CD14-positive monocyte (primary cell): ENCODE data around the gene MCMBP. TPM values are rescaled to one million over a fixed set of nuclear protein-coding genes. Genes with fewer than 3 reads are reported as not detected.

Experiments used
- DNase-seq, 3 donors: peaks; one replicate each; pipeline ENCODE4 v3.0.0-alpha.2; 2011 to 2022
- H2AFZ ChIP-seq: 2 replicates; pipeline ENCODE4 v1.6.0; 2012; ENCODE audit warnings: mild to moderate bottlenecking, low read depth, low read length, inconsistent platforms; ENCODE audit not compliant: insufficient read depth, poor library complexity, severe bottlenecking
- H3K27ac ChIP-seq, 2 donors: 1 replicate in 1 of 2; 2 replicates in 1 of 2; pipeline ENCODE4 v1.5.1; 2012 to 2013; ENCODE audit warnings: low read length in 2 of 2, control low read depth in 1 of 2, inconsistent platforms in 1 of 2, low read depth in 1 of 2, mild to moderate bottlenecking in 1 of 2
- H3K27me3 ChIP-seq, 2 donors: one replicate each; pipeline versions ENCODE4 v1.6.0 to v1.6.1; 2011 to 2013; ENCODE audit warnings: low read length in 2 of 2; ENCODE audit not compliant: control insufficient read depth in 2 of 2, insufficient read depth in 2 of 2
- H3K36me3 ChIP-seq, 2 donors: replicated peaks in 1 of 2; 1 replicate in 1 of 2; 2 replicates in 1 of 2; pipeline versions ENCODE4 v1.5.1 to v1.6.1; 2012 to 2013; ENCODE audit warnings: low read length in 2 of 2, control low read depth in 1 of 2, inconsistent platforms in 1 of 2, mild to moderate bottlenecking in 1 of 2; ENCODE audit not compliant: insufficient read depth in 2 of 2, control insufficient read depth in 1 of 2
- H3K4me1 ChIP-seq, 2 donors: 1 replicate in 1 of 2; 2 replicates in 1 of 2; pipeline versions ENCODE4 v1.5.1 to v1.6.1; 2012 to 2013; ENCODE audit warnings: low read length in 2 of 2, control low read depth in 1 of 2, inconsistent platforms in 1 of 2, mild to moderate bottlenecking in 1 of 2, moderate library complexity in 1 of 2; ENCODE audit not compliant: insufficient read depth in 2 of 2, control insufficient read depth in 1 of 2
- H3K4me2 ChIP-seq: replicated peaks from 2 replicates; pipeline ENCODE3; 2012; ENCODE audit warnings: low read length, moderate library complexity, mild to moderate bottlenecking; ENCODE audit not compliant: poor library complexity, severe bottlenecking; ENCODE audit errors: extremely low read depth
- H3K4me3 ChIP-seq, 3 experiments: fragments of 200-600 bp in 1 of 3; sonication (generic) in 1 of 3; replicated peaks in 1 of 3; 1 replicate in 2 of 3; 2 replicates in 1 of 3; pipeline ENCODE4 v1.5.1; 2011 to 2013; ENCODE audit warnings: low read length in 3 of 3, mild to moderate bottlenecking in 3 of 3, control low read depth in 2 of 3, low read depth in 2 of 3, inconsistent platforms in 1 of 3, moderate library complexity in 1 of 3
- H3K79me2 ChIP-seq: 2 replicates; pipeline ENCODE4 v1.6.0; 2012; ENCODE audit warnings: mild to moderate bottlenecking, control low read depth, inconsistent platforms, low read length, moderate library complexity; ENCODE audit not compliant: insufficient read depth
- H3K9ac ChIP-seq: 2 replicates; pipeline ENCODE4 v1.6.0; 2017; ENCODE audit warnings: low read length, mild to moderate bottlenecking; ENCODE audit not compliant: insufficient read depth, poor library complexity, severe bottlenecking
- H3K9me3 ChIP-seq, 2 donors: replicated peaks in 1 of 2; 1 replicate in 1 of 2; 2 replicates in 1 of 2; pipeline versions ENCODE4 v1.5.1 to v1.6.1; 2012 to 2013; ENCODE audit warnings: low read length in 2 of 2, control low read depth in 1 of 2; ENCODE audit not compliant: control insufficient read depth in 1 of 2, insufficient read depth in 1 of 2
- H4K20me1 ChIP-seq: 2 replicates; pipeline ENCODE4 v1.6.0; 2012; ENCODE audit warnings: mild to moderate bottlenecking, low read length, control low read depth, moderate library complexity; ENCODE audit not compliant: insufficient read depth
- H3K27ac Mint-ChIP-seq, 7 donors: one replicate each; pipeline ENCODE4 v1.8.0; 2020; ENCODE audit warnings: mild to moderate bottlenecking in 7 of 7, mixed read lengths in 7 of 7, moderate library complexity in 6 of 7, inconsistent platforms in 2 of 7
- H3K27me3 Mint-ChIP-seq, 3 donors: one replicate each; pipeline ENCODE4 v1.8.0; 2021 to 2022; ENCODE audit warnings: low read depth in 3 of 3, mild to moderate bottlenecking in 3 of 3, mixed read lengths in 3 of 3, moderate library complexity in 3 of 3, inconsistent platforms in 1 of 3
- H3K36me3 Mint-ChIP-seq, 2 donors: one replicate each; pipeline ENCODE4 v1.8.0; 2020; ENCODE audit warnings: mixed read lengths in 2 of 2, inconsistent platforms in 1 of 2, mild to moderate bottlenecking in 1 of 2
- H3K4me1 Mint-ChIP-seq: one replicate; pipeline ENCODE4 v1.8.0; 2020; ENCODE audit warnings: mild to moderate bottlenecking, mixed read lengths
- H3K4me3 Mint-ChIP-seq, 2 donors: one replicate each; pipeline ENCODE4 v1.8.0; 2020; ENCODE audit warnings: mild to moderate bottlenecking in 2 of 2, mixed read lengths in 2 of 2, moderate library complexity in 1 of 2
- H3K9me3 Mint-ChIP-seq, 7 donors: one replicate each; pipeline ENCODE4 v1.8.0; 2020 to 2022; ENCODE audit warnings: mixed read lengths in 7 of 7, mild to moderate bottlenecking in 6 of 7, moderate library complexity in 6 of 7, inconsistent platforms in 2 of 7
- WGBS: methylation state at CpG from one replicate; pipeline ENCODE4 v1.1.5; 2013; ENCODE audit warnings: missing lambda C conversion rate; ENCODE audit not compliant: insufficient coverage; 5-methylcytosine and 5-hydroxymethylcytosine counted together
- intact Hi-C, 2 donors: fragments of 100-400 bp; cut with micrococcal nuclease; formaldehyde crosslinking; loops; one replicate each; pipeline versions ENCODE4 v1.15.0 to v1.15.1; 2023
- polyA plus RNA-seq, 3 donors: library from polyadenylated mRNA; depleted of rRNA in 1 of 3; unstranded in 2 of 3; stranded (reverse) in 1 of 3; fragments of 300-500 nt in 2 of 3; fragments of >200 nt in 1 of 3; fragmentation: Illumina TruSeq in 2 of 3; gene quantifications; 1 replicate in 2 of 3; 2 replicates in 1 of 3; pipeline ENCODE4 v1.2.3, GENCODE V29; 2012 to 2021
- TF ChIP-seq, protein P1 (sequence below): fragments of 200-600 bp; IDR thresholded peaks from one replicate; pipeline ENCODE4 v1.8.0; 2022; ENCODE audit warnings: antibody characterized with exemption, mild to moderate bottlenecking

Gene MCMBP
- polyA plus RNA-seq, 3 donors = 40.3 to 96.7 (median 75.3) TPM

DNA sequence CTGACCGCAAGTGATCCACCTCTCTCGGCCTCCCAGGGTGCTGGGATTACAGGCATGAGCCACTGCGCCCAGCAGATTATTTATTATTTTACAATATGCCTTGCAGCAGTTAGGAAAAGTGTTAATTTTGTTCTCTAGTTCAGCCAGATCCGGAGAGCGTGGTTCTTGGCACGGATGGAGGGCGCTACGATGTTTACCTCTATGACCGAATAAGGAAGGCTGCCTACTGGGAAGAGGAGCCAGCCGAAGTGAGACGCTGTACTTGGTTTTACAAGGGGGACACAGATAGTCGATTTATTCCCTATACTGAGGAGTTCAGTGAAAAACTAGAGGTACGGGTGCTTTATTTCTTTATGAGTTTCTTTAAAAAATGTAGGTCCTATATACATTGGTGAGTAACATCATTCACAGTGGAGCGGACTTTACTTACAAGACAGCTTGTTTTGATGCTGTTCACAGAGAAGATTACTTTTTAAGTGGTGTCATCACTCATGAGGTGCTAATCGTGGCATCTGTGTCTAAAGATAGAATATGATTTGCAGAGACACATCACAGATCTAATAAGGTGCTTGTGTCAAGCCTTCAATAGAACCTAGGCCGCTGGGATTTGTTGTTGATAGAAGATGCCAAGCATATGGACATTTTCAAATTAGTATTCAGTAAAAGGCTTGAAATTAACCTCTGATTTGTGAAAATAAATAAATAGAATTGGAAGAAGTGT, 31.5 kb upstream of the MCMBP start:
- Histone ChIP-seq H3K36me3 (peaks cover 62 to 82% of the 10 kb centered on the region in 2 donors), H3K4me3 (no peak overlapping the region), H3K4me2 (no peak overlapping the region), H4K20me1 (peaks cover 25% of the 10 kb centered on the region), H3K79me2 (peaks cover 35% of the 10 kb centered on the region), H3K9ac (no peak overlapping the region), H2AFZ (no peak overlapping the region), H3K27ac (no peak overlapping the region), H3K9me3 (no peaks in the 10 kb centered on the region), H3K4me1 (no peaks in the 10 kb centered on the region), H3K27me3 (no peaks in the 10 kb centered on the region)
- no peaks in the 10 kb centered on the region for H3K9me3 Mint-ChIP-seq
- intact Hi-C loops = no loop called here
- H3K36me3 Mint-ChIP-seq = peaks cover 66 to 83% of the 10 kb centered on the region in 2 donors
- TF ChIP-seq, protein P1, sequence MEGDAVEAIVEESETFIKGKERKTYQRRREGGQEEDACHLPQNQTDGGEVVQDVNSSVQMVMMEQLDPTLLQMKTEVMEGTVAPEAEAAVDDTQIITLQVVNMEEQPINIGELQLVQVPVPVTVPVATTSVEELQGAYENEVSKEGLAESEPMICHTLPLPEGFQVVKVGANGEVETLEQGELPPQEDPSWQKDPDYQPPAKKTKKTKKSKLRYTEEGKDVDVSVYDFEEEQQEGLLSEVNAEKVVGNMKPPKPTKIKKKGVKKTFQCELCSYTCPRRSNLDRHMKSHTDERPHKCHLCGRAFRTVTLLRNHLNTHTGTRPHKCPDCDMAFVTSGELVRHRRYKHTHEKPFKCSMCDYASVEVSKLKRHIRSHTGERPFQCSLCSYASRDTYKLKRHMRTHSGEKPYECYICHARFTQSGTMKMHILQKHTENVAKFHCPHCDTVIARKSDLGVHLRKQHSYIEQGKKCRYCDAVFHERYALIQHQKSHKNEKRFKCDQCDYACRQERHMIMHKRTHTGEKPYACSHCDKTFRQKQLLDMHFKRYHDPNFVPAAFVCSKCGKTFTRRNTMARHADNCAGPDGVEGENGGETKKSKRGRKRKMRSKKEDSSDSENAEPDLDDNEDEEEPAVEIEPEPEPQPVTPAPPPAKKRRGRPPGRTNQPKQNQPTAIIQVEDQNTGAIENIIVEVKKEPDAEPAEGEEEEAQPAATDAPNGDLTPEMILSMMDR = no peak
- H3K4me1 Mint-ChIP-seq = no peaks in the 10 kb centered on the region
- H3K27ac Mint-ChIP-seq = peak overlapping the region in 1 of 7 donors; percentile 6
- H3K27me3 Mint-ChIP-seq = peaks cover 0 to 1% (median 0%) of the 10 kb centered on the region in 3 donors
- 95% methylated on average over 11 of the region's 16 CpGs for WGBS
- no peak overlapping the region for H3K4me3 Mint-ChIP-seq
- DNase-seq = no peak

DNA sequence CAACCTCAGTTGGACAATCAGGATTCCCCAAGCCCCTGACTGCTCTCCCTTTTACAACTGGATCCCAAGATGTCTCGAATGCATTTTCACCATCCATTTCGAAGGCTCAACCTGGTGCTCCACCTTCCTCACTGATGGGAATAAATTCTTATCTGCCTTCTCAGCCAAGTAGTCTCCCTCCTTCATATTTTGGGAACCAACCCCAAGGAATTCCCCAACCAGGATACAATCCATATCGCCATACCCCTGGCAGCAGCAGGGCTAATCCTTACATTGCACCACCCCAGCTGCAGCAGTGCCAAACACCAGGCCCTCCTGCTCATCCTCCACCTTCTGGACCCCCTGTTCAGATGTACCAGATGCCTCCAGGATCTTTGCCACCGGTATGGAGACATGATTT, 25.9 kb upstream of the MCMBP start:
- Histone ChIP-seq H2AFZ (no peak overlapping the region), H3K4me1 (peaks cover 17 to 30% of the 10 kb centered on the region in 2 donors), H3K4me2 (no peak overlapping the region), H3K36me3 (peaks cover 16 to 46% of the 10 kb centered on the region in 2 donors), H3K27me3 (no peaks in the 10 kb centered on the region), H3K79me2 (peaks cover 86% of the 10 kb centered on the region), H3K4me3 (no peak overlapping the region), H3K27ac (peak overlapping the region in 1 of 2 donors; percentile 38), H4K20me1 (peaks cover 68% of the 10 kb centered on the region), H3K9ac (no peak overlapping the region), H3K9me3 (no peaks in the 10 kb centered on the region)
- TF ChIP-seq, protein P1 = no peak
- no peak for DNase-seq
- WGBS = 93% methylated on average over 2 of the region's 4 CpGs
- peak overlapping the region in 1 of 2 donors; percentile 3 for H3K4me3 Mint-ChIP-seq
- peaks cover 33% of the 10 kb centered on the region for H3K4me1 Mint-ChIP-seq
- H3K9me3 Mint-ChIP-seq = no peaks in the 10 kb centered on the region
- peak overlapping the region in 2 of 7 donors; percentile 34 to 52 for H3K27ac Mint-ChIP-seq
- intact Hi-C loops = loop anchor here in 1 of 2 donors (10.0 kb wide), 1 partner anchor 304 kb away; the partner anchor contains the start of gene TIAL1
- peaks cover 34 to 58% of the 10 kb centered on the region in 2 donors for H3K36me3 Mint-ChIP-seq
- no peaks in the 10 kb centered on the region for H3K27me3 Mint-ChIP-seq
